ENCODE measurements around the gene NCKAP1.

- TF ChIP-seq YY1 (IDR thresholded peaks at IDR 0.05; ENCODE audit: low read depth, low read length) (no peak), ATF3 (IDR thresholded peaks at IDR 0.05; ENCODE audit: borderline replicate concordance, extremely low read depth, low read depth, low read length) (no peak), POLR2A (IDR thresholded peaks at IDR 0.05; ENCODE audit: low read depth, low read length) (no peak), SPI1 (IDR thresholded peaks at IDR 0.05; ENCODE audit: borderline replicate concordance, insufficient read depth, low read depth, low read length) (no peak), CHD4 (IDR thresholded peaks at IDR 0.05) (no peak), ESRRA (IDR thresholded peaks at IDR 0.05; ENCODE audit: low read length) (no peak), HCFC1 (IDR thresholded peaks at IDR 0.05; ENCODE audit: low read length) (no peak), NRF1 (conservative IDR thresholded peaks at IDR 0.05; ENCODE audit: low read depth, low read length) (no peak), EZH2 (IDR thresholded peaks at IDR 0.05; ENCODE audit: borderline replicate concordance, control insufficient read depth, low read depth, low read length) (no peak)
These were observed 127.3 kb downstream of the NCKAP1 start for GRCh38 chr2:182910965-182911364.
